ENCODE data around the gene AFF3. TPM values are rescaled to one million over a fixed set of nuclear protein-coding genes. Genes with fewer than 3 reads are reported as not detected.

AFF3 gene
- total RNA-seq, 1 experiment from 2014 or later = not detected

GRCh38 chr2:100002059-100002458 is 140.3 kb downstream of the AFF3 start:
- no peak for DNase-seq (ENCODE audit: low spot score)
- H3K27ac ChIP-seq (ENCODE audit: low read depth, low read length, poor library complexity, severe bottlenecking) = no peak overlapping the region
- BruUV-seq (replicated peaks) = no TSS peak
- no peaks in the 10 kb centered on the region for H3K4me1 ChIP-seq (ENCODE audit: insufficient read depth, low read length, poor library complexity, severe bottlenecking)
- H3K4me3 ChIP-seq (ENCODE audit: low read depth, low read length, poor library complexity, severe bottlenecking) = no peak overlapping the region
- H3K36me3 ChIP-seq (ENCODE audit: insufficient read depth, low read length, poor library complexity, severe bottlenecking) = no peaks in the 10 kb centered on the region
- no peak for TF ChIP-seq EZH2 (IDR thresholded peaks at IDR 0.05; ENCODE audit: borderline replicate concordance, low read depth, low read length, poor library complexity, severe bottlenecking)
- TF ChIP-seq CTCF (conservative IDR thresholded peaks at IDR 0.05; ENCODE audit: low read depth, low read length) = no peak
- peaks cover 68% of the 10 kb centered on the region for H3K27me3 ChIP-seq (replicated peaks; ENCODE audit: insufficient read depth, low read depth, low read length, poor library complexity)
- CTCF ChIA-PET = no interaction called here
- intact Hi-C loops (cut with micrococcal nuclease; ENCODE audit: unreplicated experiment) = no loop called here
- POLR2A ChIA-PET (ENCODE audit: low non-redundant PET) = no interaction called here
- H3K9me3 ChIP-seq (ENCODE audit: low read depth, low read length, poor library complexity, severe bottlenecking) = no peaks in the 10 kb centered on the region

GRCh38 chr2:100000915-100001707 is 141.3 kb downstream of the AFF3 start:
- POLR2A ChIA-PET (ENCODE audit: low non-redundant PET) = interaction anchor here (0.8 kb wide), 1 partner anchor 294 kb away, joined by 4 read pairs; no protein-coding TSS in a partner anchor
- intact Hi-C loops (cut with micrococcal nuclease; ENCODE audit: unreplicated experiment) = no loop called here
- peaks cover 61% of the 10 kb centered on the region for H3K27me3 ChIP-seq (replicated peaks; ENCODE audit: insufficient read depth, low read depth, low read length, poor library complexity)
- no TSS peak for BruUV-seq (replicated peaks)
- CTCF ChIA-PET = no interaction called here
- H3K27ac ChIP-seq (ENCODE audit: low read depth, low read length, poor library complexity, severe bottlenecking) = no peak overlapping the region
- DNase-seq (ENCODE audit: low spot score) = no peak
- no peak overlapping the region for H3K4me3 ChIP-seq (ENCODE audit: low read depth, low read length, poor library complexity, severe bottlenecking)
- no peaks in the 10 kb centered on the region for H3K9me3 ChIP-seq (ENCODE audit: low read depth, low read length, poor library complexity, severe bottlenecking)
- TF ChIP-seq EZH2 (IDR thresholded peaks at IDR 0.05; ENCODE audit: borderline replicate concordance, low read depth, low read length, poor library complexity, severe bottlenecking) = no peak
- no peak for TF ChIP-seq CTCF (conservative IDR thresholded peaks at IDR 0.05; ENCODE audit: low read depth, low read length)
- no peaks in the 10 kb centered on the region for H3K36me3 ChIP-seq (ENCODE audit: insufficient read depth, low read length, poor library complexity, severe bottlenecking)
- no peaks in the 10 kb centered on the region for H3K4me1 ChIP-seq (ENCODE audit: insufficient read depth, low read length, poor library complexity, severe bottlenecking)

- POLR2A ChIA-PET (ENCODE audit: low non-redundant PET) = no interaction called here
- Histone ChIP-seq H3K4me3 (ENCODE audit: low read depth, low read length, poor library complexity, severe bottlenecking) (no peak overlapping the region), H3K27ac (ENCODE audit: low read depth, low read length, poor library complexity, severe bottlenecking) (no peak overlapping the region), H3K4me1 (ENCODE audit: insufficient read depth, low read length, poor library complexity, severe bottlenecking) (no peaks in the 10 kb centered on the region), H3K36me3 (ENCODE audit: insufficient read depth, low read length, poor library complexity, severe bottlenecking) (no peaks in the 10 kb centered on the region), H3K9me3 (ENCODE audit: low read depth, low read length, poor library complexity, severe bottlenecking) (no peaks in the 10 kb centered on the region), H3K27me3 (replicated peaks; ENCODE audit: insufficient read depth, low read depth, low read length, poor library complexity) (peaks cover 37% of the 10 kb centered on the region)
- DNase-seq (ENCODE audit: low spot score) = no peak
- no TSS peak for BruUV-seq (replicated peaks)
- intact Hi-C loops (cut with micrococcal nuclease; ENCODE audit: unreplicated experiment) = no loop called here
- CTCF ChIA-PET = no interaction called here
- no peak for TF ChIP-seq CTCF (conservative IDR thresholded peaks at IDR 0.05; ENCODE audit: low read depth, low read length)
- TF ChIP-seq EZH2 (IDR thresholded peaks at IDR 0.05; ENCODE audit: borderline replicate concordance, low read depth, low read length, poor library complexity, severe bottlenecking) = no peak
Observed at GRCh38 chr2:99998651-99999320, 143.6 kb downstream of the AFF3 start.

All from A673 (cell line).